ENCODE data around the gene IRS2. TPM values are rescaled to one million over a fixed set of nuclear protein-coding genes. Genes with fewer than 3 reads are reported as not detected.
"Not testable (repeated sequence)": the region's sequence is repeated elsewhere in the genome, so short reads cannot be mapped to it uniquely, and the experiment has no call there.

IRS2 gene
- total and polyA plus RNA-seq, 2 donors: 6.5 to 11.3 TPM

DNA sequence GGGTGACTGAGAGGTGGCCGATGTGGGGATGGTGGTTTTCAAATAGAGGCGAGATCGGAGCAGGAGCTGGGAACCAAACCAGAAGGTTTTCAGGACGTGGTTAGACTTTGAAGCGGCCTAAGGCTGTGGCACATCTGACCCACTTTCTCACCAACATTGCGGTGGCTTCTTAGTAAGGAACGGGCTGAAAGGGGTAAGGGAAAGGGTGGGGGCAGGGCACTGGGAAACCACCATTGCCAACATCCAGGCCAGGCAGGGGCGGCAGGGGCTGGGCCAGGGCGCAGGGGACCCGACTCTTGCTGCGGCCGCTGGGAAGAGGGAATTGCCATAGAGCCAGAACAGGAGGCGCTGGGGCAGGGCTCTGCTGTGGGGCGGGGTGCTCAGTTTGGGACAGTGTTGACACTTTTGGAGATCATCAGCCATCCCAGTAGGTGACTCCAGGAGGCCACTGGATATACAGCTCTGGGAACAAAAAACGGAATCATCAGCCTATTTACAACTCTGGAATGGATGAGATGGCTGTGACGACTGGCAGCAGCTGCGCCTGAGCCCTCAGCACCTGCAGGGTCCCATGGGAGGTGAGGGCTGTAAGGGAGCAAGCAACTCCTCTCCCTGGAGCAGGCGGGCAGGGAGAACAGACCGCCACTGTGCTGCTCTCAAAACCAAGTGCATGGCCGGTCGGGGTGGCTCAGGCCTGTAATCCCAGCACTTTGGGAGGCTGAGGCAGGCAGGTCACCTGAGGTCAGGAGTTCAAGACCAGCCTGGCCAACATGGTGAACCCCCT lies 52.2 kb downstream of the IRS2 start:
- Histone ChIP-seq H3K27ac (ENCODE audit: low read depth) (no peak overlapping the region), H3K36me3 (ENCODE audit: insufficient read depth) (no peaks in the 10 kb centered on the region), H3K4me3 (ENCODE audit: low read depth, low read length) (no peak overlapping the region), H3K4me1 (ENCODE audit: insufficient read depth) (no peaks in the 10 kb centered on the region)
- no peak for DNase-seq (ENCODE audit: extremely low spot score)
- WGBS: 95% methylated on average over 21 of the region's 21 CpGs

DNA sequence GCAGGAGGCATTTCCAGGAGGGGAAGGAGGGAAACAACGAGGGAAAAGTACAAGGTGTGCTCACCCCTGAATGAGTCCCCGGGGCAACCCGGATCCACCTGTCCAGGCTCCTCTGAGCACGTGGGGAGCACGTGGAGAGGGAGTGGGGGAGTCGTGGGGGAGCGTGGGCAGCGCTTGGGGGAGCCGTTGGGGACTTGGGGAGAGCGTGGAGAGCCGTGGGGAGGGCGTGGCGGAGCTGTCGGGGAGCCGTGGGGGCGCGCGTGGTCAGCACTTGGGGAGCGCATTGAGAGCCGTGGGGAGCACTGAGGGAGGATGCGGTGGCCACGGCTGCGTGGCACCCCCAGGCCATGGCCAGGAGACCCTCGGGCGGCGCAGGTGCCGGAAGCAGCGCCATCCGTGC lies 52.8 kb downstream of the IRS2 start:
- H3K4me1 ChIP-seq (ENCODE audit: insufficient read depth): no peaks in the 10 kb centered on the region
- H3K4me3 ChIP-seq (ENCODE audit: low read depth, low read length): no peak overlapping the region
- H3K27ac ChIP-seq (ENCODE audit: low read depth): no peak overlapping the region
- H3K36me3 ChIP-seq (ENCODE audit: insufficient read depth): no peaks in the 10 kb centered on the region
- DNase-seq (ENCODE audit: extremely low spot score): no peak
- WGBS: 90% methylated on average over 29 of the region's 29 CpGs

DNA sequence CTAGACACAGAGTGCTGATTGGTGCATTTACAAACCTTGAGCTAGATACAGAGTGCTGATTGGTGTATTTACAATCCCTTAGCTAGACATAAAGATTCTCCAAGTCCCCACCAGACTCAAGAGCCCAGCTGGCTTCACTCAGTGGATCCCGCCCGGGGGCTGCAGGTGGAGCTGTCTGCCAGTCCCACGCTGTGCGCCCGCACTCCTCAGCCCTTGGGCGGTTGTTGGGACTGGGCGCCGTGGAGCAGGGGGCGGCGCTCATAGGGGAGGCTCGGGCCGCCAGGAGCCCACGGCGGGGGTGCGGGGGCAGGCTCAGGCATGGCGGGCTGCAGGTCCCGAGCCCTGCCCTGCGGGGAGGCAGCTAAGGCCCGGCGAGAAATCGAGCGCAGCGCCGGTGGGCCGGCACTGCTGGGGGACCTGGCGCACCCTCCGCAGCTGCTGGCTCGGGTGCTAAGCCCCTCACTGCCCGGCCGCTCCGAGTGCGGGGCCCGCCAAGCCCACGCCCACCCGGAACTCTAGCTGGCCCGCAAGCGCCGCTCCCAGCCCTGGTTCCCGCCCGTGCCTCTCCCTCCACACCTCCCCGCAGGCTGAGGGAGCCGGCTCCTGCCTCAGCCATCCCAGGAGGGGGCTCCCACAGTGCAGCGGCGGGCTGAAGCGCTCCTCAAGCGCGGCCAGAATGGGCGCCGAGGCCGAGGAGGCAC lies 53.8 kb downstream of the IRS2 start:
- WGBS: 98% methylated on average over 50 of the region's 50 CpGs
- H3K36me3 ChIP-seq (ENCODE audit: insufficient read depth); H3K27ac ChIP-seq (ENCODE audit: low read depth); H3K4me3 ChIP-seq (ENCODE audit: low read depth, low read length); H3K4me1 ChIP-seq (ENCODE audit: insufficient read depth); DNase-seq (ENCODE audit: extremely low spot score): not testable (repeated sequence)

DNA sequence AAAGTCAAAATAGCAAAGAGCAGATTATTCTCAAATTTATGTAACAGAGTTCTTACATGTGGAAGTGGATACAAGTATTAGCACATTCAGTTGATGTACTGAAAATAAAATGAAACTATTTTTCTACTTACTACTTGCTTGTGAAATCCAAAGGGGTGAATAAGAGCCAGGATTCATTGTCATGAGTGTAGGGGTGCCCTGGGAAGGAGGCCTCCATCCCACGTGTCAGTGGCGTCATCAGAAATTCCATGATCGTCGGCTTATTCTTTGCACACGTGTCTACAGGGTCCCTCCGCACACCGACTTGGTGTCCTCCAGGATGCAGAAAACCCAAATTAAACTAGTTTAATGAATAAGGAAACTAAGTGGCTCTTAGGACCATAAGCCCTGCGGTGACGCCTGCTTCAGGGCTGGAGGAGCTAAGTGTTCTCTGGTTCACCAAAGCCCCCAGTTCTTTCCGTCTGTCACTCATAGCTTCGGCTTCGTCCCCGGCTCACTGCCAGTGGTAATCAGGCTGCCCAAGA lies 55.5 kb downstream of the IRS2 start:
- WGBS: 97% methylated on average over 13 of the region's 13 CpGs
- no peak overlapping the region for H3K4me3 ChIP-seq (ENCODE audit: low read depth, low read length)
- no peak for DNase-seq (ENCODE audit: extremely low spot score)
- no peaks in the 10 kb centered on the region for H3K36me3 ChIP-seq (ENCODE audit: insufficient read depth)
- H3K27ac ChIP-seq (ENCODE audit: low read depth): no peak overlapping the region
- H3K4me1 ChIP-seq (ENCODE audit: insufficient read depth): no peaks in the 10 kb centered on the region

DNA sequence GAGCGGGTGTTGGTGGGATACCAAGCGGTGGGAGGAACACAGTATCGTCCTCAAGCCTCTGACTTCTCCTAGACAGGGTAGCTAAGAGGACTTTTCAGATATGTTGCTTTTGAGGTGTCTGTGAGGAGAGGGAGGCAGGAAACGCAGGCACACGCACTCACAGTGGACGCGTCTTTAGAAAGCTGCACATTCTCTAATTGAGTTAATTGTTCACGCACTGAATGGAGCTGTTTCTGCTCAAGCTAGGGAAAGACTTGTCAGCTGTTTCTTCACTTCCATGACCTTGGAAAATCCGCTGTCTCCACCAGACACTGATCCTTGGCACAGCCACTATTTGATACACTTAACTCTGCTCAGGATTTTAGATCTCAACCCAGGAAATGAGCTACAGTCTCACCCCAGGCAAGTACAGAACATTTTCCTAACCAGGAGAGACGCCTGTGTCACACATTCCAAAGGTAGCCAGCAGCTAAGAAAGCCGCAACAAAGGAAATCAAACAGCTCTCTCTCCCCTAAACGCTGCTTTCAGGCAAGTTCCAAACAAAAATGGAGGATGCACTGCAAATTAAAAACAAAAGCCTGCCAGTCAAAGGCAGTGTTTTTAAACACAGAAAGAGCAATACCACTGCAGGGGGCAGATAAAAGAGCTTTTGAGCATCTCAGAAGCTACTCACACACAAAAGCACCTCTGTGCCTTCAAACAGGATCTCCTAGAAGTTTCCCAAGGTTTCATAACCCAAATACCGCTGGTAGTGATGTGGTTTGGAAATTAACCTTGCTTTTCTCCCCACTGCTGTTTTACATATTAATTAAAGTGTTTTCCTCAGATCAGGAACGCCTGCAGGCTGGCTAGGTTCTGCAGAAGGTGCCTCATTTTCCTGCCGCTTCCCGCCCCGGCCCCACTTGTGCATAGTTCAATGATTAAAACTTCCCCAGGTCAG lies 57.3 kb downstream of the IRS2 start:
- Histone ChIP-seq H3K4me3 (ENCODE audit: low read depth, low read length) (no peak overlapping the region), H3K27ac (ENCODE audit: low read depth) (no peak overlapping the region), H3K4me1 (ENCODE audit: insufficient read depth) (no peaks in the 10 kb centered on the region), H3K36me3 (ENCODE audit: insufficient read depth) (no peaks in the 10 kb centered on the region)
- no peak for DNase-seq (ENCODE audit: extremely low spot score)
- WGBS: 72% methylated on average over 17 of the region's 17 CpGs

DNA sequence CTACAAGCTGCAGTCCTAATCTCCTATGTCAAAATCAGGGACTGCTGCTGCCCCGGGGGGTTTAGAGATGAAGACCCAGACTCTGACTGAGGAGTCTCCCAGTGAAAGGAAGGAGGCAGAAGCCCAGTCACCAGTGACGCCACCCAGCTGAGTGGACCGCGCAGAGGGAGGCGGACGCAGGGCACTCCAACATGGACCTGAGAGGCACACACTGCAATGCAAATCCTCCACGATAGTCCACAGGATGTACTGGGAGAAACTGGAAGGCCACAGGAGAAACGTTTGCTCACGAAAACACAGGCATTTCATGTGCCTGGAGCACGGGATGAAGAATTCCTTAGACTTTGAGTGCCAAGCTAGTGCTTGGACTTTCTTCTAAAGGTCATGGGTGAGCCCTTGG lies 58.3 kb downstream of the IRS2 start:
- no peaks in the 10 kb centered on the region for H3K36me3 ChIP-seq (ENCODE audit: insufficient read depth)
- H3K4me1 ChIP-seq (ENCODE audit: insufficient read depth): no peaks in the 10 kb centered on the region
- H3K4me3 ChIP-seq (ENCODE audit: low read depth, low read length): no peak overlapping the region
- H3K27ac ChIP-seq (ENCODE audit: low read depth): no peak overlapping the region
- WGBS: 84% methylated on average over 10 of the region's 10 CpGs
- no peak for DNase-seq (ENCODE audit: extremely low spot score)

DNA sequence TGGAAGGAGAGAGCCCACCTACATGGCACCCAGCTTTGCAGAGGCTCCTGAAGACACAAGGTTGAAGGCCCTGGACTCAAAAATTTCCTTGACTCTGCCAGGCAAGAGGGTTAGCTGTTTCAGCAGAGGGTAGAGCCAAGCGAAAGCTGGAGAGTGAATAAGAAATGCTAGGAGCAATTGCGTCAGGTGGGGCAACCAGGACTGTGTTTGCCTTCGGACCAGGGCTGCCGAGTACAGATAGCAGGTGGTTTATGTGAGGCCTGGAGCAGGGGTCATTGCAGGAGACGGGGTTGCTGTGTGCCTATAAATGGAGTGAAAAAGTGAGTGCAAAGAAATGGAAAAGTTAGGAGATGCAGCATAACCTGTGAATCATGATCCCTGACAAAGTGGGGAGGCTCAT lies 59.1 kb downstream of the IRS2 start:
- H3K4me3 ChIP-seq (ENCODE audit: low read depth, low read length): no peak overlapping the region
- no peaks in the 10 kb centered on the region for H3K36me3 ChIP-seq (ENCODE audit: insufficient read depth)
- H3K4me1 ChIP-seq (ENCODE audit: insufficient read depth): no peaks in the 10 kb centered on the region
- no peak overlapping the region for H3K27ac ChIP-seq (ENCODE audit: low read depth)
- WGBS: 88% methylated on average over 5 of the region's 5 CpGs
- no peak for DNase-seq (ENCODE audit: extremely low spot score)

DNA sequence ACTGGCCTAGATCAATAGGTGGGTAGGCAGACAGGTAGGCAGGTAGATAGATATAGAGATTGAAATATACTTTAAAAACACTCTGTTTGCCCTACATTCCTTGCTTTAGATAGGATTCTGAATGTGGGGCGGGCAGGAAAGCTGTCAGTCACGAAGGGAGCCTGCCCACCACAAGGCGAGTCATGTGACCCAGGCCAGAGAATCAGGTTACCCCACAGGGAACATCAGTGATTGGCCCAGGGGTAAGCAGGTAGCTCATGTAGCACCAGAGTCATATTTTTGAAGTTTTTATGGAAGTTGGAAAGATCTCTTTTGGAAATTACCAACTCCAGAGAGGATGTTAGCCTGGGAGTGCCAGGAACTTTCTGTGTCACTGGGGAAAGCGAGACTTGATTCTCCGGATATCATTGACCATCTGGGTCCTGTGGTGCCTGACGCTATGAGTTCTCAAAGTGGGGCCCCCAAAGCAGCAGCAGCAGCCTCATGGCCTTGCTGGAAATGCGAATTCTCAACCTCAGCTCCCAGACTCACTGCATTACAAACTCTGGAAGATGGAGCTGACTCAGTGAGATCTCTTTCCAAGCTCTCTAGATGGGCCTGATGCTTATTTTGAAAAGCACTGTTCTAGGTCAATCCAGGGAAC lies 60.3 kb downstream of the IRS2 start:
- Histone ChIP-seq H3K27ac (ENCODE audit: low read depth) (no peak overlapping the region), H3K4me3 (ENCODE audit: low read depth, low read length) (no peak overlapping the region), H3K4me1 (ENCODE audit: insufficient read depth) (no peaks in the 10 kb centered on the region), H3K36me3 (ENCODE audit: insufficient read depth) (no peaks in the 10 kb centered on the region)
- no peak for DNase-seq (ENCODE audit: extremely low spot score)
- WGBS: 91% methylated on average over 7 of the region's 7 CpGs

DNA sequence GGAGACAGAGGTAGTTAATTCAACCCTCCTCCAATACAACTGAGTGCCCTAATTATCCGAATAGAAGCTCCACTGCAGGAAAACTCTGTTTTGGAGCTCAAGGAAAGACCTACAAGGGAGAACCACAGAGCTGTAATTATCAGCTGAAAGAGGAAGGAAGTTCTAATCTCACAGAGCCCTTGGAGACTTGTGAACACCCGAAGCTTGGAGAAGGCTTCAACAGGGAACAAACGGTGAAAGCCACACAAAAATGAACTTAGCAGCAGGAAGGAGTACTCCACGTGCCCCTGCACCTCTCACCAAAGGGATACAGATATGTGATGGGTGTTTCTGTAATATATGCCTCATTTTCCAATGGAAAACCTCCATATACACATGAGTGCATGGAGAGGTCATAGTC lies 61.1 kb downstream of the IRS2 start:
- WGBS: 52% methylated on average over 4 of the region's 4 CpGs
- DNase-seq (ENCODE audit: extremely low spot score): no peak
- H3K27ac ChIP-seq (ENCODE audit: low read depth): no peak overlapping the region
- no peak overlapping the region for H3K4me3 ChIP-seq (ENCODE audit: low read depth, low read length)
- no peaks in the 10 kb centered on the region for H3K4me1 ChIP-seq (ENCODE audit: insufficient read depth)
- no peaks in the 10 kb centered on the region for H3K36me3 ChIP-seq (ENCODE audit: insufficient read depth)

DNA sequence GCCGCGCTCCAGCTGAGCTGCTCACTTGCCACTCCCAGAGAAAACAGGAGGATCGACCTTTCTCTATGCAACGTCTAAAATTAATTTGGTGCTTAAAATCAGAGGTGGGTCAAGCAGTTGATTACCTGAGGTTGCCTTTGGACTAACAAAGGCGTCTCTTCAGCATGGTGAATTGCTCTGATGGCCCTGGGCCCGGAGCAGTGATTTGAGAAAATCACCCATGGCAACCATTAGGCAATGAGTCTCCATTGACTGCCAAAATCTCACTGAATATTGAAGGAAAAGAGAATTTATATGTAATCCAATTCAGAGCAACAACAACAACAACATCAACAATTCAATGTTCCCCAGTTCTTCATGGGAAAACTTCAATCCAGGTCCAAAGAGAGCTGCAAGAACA lies 61.8 kb downstream of the IRS2 start:
- Histone ChIP-seq H3K27ac (ENCODE audit: low read depth) (no peak overlapping the region), H3K4me3 (ENCODE audit: low read depth, low read length) (no peak overlapping the region), H3K36me3 (ENCODE audit: insufficient read depth) (no peaks in the 10 kb centered on the region), H3K4me1 (ENCODE audit: insufficient read depth) (no peaks in the 10 kb centered on the region)
- DNase-seq (ENCODE audit: extremely low spot score): no peak
- WGBS: 90% methylated on average over 6 of the region's 6 CpGs

DNA sequence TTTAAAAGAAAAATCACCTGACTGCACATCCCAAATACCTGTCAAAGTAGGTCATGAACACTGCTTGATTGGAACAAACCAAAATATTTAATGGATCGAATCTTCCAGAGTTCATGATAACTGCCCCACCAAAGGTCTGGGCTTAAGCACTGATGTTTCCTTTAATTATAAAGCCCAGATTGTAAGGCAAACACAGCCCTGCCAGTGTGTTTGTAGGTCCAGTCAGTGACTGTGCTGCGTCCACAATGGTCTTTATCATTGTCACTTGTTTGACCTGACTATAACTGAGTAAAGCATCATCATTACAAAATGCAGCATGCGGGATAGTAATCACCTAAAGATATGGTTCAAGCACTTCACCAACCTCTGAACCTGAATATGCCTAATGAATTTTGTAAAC lies 63.3 kb downstream of the IRS2 start:
- no peak overlapping the region for H3K4me3 ChIP-seq (ENCODE audit: low read depth, low read length)
- no peaks in the 10 kb centered on the region for H3K36me3 ChIP-seq (ENCODE audit: insufficient read depth)
- no peak overlapping the region for H3K27ac ChIP-seq (ENCODE audit: low read depth)
- WGBS: 89% methylated on average over 3 of the region's 3 CpGs
- DNase-seq (ENCODE audit: extremely low spot score): no peak
- no peaks in the 10 kb centered on the region for H3K4me1 ChIP-seq (ENCODE audit: insufficient read depth)

DNA sequence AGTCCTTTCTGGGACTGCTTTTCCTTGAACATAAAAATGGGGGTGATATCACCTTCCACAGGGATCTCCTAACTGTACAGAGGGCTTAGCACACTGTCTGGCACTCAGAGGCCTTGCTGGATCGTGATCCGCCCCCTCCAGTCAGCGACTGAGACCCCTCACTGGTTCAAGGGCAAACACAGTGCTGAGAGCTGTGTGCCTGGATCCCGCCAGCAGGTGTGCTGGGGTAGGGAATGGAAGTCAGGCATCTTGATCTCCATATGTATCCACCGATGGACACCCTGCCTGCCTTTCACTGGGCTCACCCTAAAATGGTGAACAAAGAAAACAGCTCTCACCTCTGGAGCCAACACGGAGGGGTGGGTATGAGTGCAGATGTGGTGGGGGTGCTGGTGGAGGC lies 64.3 kb downstream of the IRS2 start:
- Histone ChIP-seq H3K4me1 (ENCODE audit: insufficient read depth) (no peaks in the 10 kb centered on the region), H3K36me3 (ENCODE audit: insufficient read depth) (no peaks in the 10 kb centered on the region), H3K4me3 (ENCODE audit: low read depth, low read length) (no peak overlapping the region), H3K27ac (ENCODE audit: low read depth) (no peak overlapping the region)
- DNase-seq (ENCODE audit: extremely low spot score): no peak
- WGBS: 83% methylated on average over 6 of the region's 6 CpGs

DNA sequence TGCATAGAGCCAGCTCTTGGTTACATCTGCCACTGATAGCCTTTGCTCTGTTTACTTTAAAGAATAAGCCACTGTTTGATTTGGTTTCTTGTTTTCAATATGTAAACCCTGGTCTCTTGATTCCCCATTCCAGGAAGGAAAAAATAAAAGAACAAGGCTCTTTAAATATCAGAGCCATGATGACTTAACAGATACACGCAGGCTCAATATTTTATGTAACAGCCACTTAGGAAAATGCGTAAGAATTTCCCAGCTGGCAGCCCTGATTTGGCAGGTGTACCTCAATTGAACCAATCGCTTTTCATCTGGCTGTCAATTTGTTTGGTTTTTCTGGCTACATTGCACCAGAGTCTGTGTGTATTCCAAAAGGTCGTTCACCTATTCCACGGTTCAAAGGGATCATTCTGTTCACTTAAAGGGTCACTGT lies 65.6 kb downstream of the IRS2 start:
- Histone ChIP-seq H3K36me3 (ENCODE audit: insufficient read depth) (no peaks in the 10 kb centered on the region), H3K4me3 (ENCODE audit: low read depth, low read length) (no peak overlapping the region), H3K27ac (ENCODE audit: low read depth) (no peak overlapping the region), H3K4me1 (ENCODE audit: insufficient read depth) (no peaks in the 10 kb centered on the region)
- DNase-seq (ENCODE audit: extremely low spot score): no peak
- 67% methylated on average over 5 of the region's 5 CpGs for WGBS
